Renal cortex interstitium (tissue), 11 donors: ENCODE data around the gene DGUOK. TPM values are rescaled to one million over a fixed set of nuclear protein-coding genes. Genes with fewer than 3 reads are reported as not detected.

ENCODE experiments used
- DNase-seq, 11 donors: peaks; one replicate each; pipeline ENCODE4 v3.0.0-alpha.2; 2013; ENCODE audit warnings: low read depth in 9 of 11, low spot score in 4 of 11; ENCODE audit errors: extremely low read depth in 1 of 11
- polyA plus RNA-seq, 3 donors: library from polyadenylated mRNA; unstranded; fragments of 120-200 nt; gene quantifications; one replicate each; pipeline ENCODE4 v1.2.1, GENCODE V29; 2013; ENCODE audit not compliant: insufficient read length in 3 of 3

The DGUOK gene
- polyA plus RNA-seq, 3 donors, result 63.0 to 64.3 (median 63.7) TPM

- DNase-seq, result no peak
Observed at GRCh38 chr2:73982140-73982617, 55.5 kb downstream of the DGUOK start.

GRCh38 chr2:73983322-73984202 is 56.9 kb downstream of the DGUOK start:
- peak in 5 of 11 donors; percentile 68 to 83 (median 76) for DNase-seq

- DNase-seq, result no peak
Observed at GRCh38 chr2:73984203-73984921, 57.7 kb downstream of the DGUOK start, which contains the start of gene TET3. TSS of gene TET3 (plus strand) at chr2:73984910. CDS start at chr2:73986404, 1,494 bp downstream.

GRCh38 chr2:73984922-73985307 is 58.2 kb downstream of the DGUOK start:
- DNase-seq, result no peak

GRCh38 chr2:73985308-73986084 is 58.8 kb downstream of the DGUOK start:
- DNase-seq, result no peak

- no peak for DNase-seq
Observed at GRCh38 chr2:73986085-73986681, 59.5 kb downstream of the DGUOK start.

GRCh38 chr2:73987109-73987947 is 60.6 kb downstream of the DGUOK start:
- DNase-seq, result no peak

GRCh38 chr2:73987948-73988700 is 61.4 kb downstream of the DGUOK start:
- DNase-seq, result no peak

- DNase-seq, result no peak
Observed at GRCh38 chr2:73989972-73990371, 63.3 kb downstream of the DGUOK start.

GRCh38 chr2:73990531-73990930 is 63.9 kb downstream of the DGUOK start:
- no peak for DNase-seq

GRCh38 chr2:73992036-73992435 is 65.4 kb downstream of the DGUOK start:
- no peak for DNase-seq

GRCh38 chr2:73993376-73993775 is 66.7 kb downstream of the DGUOK start:
- DNase-seq, result no peak

- DNase-seq, result no peak
Observed at GRCh38 chr2:73993778-73994177, 67.1 kb downstream of the DGUOK start.

GRCh38 chr2:73994178-73994831 is 67.6 kb downstream of the DGUOK start:
- no peak for DNase-seq

GRCh38 chr2:73995810-73996209 is 69.1 kb downstream of the DGUOK start:
- no peak for DNase-seq

GRCh38 chr2:73997813-73998212 is 71.1 kb downstream of the DGUOK start:
- no peak for DNase-seq

GRCh38 chr2:73998451-73998850 is 71.8 kb downstream of the DGUOK start:
- no peak for DNase-seq
